Right hindlimb (tissue), 1 donor: Measurements from ENCODE around the gene FMO3.

Experiments used
- DNase-seq: peaks from one replicate; pipeline ENCODE4 v3.0.0-alpha.2; 2018

Gene FMO3

DNA sequence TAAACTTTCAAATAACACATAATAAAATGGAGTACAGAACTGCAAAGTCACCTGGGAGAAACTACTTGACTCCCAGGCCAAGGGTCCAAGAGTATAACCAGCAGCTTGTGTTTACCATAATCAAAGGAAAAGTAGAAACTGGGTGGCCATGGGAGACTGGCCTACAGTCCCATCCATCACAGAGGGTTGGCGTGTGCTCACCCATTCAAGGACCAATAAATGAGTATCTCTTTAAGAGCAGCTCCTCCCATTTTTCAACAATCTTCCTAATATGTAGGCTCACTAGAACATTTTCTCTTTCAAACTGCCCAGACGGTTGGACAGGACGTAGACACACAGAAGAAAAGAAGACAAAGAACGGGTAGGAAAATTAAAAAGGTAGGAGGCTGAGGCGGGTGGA is at the start of gene FMO3:
Gene FMO3 (plus strand): TSS at position 302 of the 400 bp plus-strand sequence. CDS start 1,754 bp downstream, outside the sequence.
- DNase-seq, result no peak

DNA sequence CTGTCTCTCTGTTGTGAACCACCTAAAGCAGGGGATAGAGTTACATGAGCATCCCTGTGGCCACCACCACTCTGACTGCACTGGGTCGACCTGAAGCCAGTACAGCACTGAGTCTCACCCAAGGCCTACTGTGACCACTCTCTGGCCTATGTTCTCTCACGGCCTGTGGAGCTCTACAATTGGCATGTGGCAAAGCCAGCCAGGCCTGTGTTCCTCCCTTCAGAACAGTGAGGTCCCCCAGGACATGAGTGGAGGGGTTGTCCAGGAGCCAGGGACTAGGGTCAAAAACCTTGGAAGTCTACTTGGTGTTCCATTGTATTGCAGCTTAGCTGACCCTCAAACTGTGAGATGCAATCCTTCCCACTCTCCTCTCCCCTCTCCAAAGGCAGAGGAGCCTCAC is 42.7 kb upstream of the FMO3 start:
- DNase-seq, result no peak

DNA sequence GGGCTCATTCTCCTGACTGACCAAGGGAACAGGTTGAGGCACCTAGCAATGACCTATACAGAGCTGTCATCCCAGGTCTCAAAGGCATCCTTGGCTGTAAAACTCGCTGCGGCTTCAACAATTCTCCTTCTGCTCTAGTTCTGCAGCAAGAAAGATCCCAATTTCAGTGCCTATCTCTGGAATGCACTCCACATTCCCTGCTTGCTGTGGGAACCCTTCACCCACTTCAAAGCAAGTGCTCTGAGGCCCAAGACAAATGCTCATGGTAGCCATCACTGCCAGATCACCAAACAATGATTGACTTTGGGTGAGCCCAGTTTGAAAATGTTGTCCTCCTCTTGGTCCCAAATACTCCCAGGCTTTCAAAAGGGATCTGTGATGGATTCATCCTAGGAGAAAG is 37.7 kb upstream of the FMO3 start:
- no peak for DNase-seq

DNA sequence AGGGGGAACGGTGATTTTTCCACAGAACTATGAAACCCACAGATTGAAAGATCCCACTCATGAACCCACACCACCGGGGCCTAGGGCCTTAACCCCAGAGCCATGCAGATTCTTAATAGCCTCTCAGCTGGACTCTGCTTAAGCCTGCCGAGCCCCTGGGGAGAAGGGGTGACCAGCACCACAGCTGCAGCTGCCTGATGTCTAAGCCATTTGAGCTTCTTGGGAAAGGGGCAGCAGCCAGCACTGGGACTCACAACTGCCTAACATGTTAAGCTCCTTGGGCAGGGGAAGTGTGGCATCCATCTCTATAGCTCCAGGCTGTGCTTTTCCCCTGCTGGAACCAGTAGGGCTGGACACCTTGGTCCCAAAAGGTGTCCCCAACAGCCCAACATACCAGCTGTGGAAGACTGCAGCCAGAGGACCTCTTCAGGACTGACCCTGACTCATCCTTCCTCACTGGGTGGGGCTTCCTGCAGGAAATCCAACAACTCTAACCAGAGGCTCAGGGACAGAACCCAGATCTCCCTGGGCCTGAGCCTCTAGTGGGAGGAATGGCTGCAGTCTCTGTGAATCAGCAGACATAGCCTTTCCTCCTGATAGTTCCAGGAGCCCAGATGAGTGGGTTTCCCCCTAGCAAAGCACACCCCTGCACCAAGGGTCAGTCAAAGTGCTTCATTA is 34.6 kb upstream of the FMO3 start:
- DNase-seq, result no peak

DNA sequence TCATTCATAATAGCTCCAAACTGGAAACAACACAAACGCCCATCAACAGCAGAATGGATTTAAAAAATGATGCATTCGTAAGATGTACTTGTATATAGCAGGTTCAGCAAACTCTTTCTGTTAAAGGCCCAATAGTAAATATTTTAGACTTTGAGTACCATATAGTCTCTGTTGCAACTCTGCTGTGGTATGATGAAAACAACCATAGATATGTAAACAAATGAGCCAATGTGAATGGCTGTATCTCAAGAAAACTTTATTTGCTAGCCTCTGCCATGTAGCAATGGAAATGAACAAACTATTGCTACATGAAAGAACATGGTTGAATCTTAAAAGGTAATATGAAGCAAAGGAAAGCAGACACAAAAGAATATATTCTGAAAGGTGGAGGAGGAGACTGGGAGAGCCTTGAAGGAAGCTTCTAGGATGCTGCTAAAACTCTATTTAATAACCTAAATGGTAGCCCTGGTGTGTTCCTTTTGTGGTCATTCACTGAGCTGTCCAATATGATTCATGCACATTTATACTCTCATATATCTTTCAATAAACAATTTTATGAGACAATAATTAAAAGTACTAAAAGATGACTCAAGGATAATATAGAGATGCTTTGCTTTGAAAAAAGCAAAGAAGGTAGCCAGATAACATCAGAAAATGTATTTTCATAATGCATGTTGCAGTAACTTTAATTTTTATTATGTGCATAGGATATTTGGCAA is 29.1 kb upstream of the FMO3 start:
- DNase-seq, result no peak

DNA sequence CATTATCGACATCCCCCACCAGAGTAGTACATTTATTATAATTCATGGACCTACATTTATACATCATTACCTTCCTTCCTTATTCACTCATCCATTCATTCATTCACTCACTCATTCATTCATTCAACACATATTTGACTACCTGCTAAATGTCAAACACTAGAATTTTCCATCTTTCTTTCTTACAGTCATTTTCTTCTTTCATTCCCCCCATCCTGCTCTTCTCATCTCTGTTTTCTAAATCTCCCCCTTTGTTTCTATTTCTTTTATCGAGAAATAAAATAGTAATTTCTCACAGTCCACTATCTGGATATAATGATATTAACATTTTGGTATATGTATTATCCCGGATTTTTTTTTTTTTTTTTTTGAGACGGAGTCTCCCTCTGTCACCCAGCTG is 27.8 kb upstream of the FMO3 start:
- DNase-seq, result no peak

DNA sequence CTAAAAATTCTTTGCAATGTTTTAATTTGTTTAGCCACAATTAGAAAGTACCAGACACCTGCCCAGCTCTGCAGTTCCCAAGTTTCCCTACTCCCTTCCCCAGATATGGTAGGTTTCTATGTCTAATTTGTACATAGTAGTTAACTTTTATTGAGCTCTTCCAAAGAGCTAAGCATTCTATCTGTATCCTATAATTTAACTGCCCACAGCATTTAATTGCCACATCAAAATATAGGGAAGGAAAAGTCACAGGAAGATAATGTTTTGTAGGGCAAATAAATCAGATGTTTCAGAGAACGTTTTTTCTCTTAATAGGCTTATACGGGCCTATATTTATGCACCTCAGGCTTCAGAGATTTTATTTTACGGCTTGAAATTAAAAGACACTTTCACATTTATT is 15.7 kb upstream of the FMO3 start:
- no peak for DNase-seq

DNA sequence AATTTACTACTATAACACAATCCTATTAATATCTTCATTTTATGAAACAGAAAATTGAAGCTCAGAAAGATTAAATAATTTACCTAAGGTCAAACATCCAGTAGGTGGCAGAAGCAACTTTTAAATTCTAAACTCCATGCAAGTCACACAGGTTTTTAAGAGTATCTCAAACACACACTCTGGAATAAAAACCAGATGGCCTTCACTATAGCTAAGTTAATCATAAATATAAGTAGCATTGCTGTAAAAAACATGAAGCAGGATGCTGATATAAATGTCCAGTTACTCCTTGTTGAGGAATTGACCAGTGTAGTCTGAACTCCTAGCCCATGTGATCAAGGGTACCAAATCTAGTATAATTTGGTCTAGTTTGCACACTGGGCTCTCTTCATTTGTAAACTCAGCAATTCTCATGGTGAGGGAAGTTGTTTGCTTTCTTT is 9.4 kb upstream of the FMO3 start:
- DNase-seq, result no peak

DNA sequence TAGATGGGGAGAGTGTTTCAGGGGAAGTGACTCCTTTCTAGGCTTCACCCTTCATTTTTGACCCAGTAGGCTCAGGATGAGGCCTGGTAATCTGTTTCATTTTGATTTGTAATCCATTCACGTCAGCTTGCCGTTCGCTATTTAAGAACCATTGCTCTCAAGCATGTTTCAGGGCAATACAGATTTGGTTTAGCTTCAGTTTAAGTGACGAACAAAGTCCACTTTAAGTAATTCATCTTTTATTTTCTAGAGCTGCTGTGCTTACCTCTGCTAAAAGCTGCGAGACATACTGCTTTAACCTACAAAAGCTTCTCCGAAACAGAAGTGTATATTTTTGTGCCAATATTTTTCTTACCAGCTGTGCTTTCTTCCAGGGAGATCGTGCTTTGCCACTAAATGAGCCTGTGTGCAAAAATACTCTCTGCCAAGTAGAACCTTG is 8.9 kb upstream of the FMO3 start:
- no peak for DNase-seq

DNA sequence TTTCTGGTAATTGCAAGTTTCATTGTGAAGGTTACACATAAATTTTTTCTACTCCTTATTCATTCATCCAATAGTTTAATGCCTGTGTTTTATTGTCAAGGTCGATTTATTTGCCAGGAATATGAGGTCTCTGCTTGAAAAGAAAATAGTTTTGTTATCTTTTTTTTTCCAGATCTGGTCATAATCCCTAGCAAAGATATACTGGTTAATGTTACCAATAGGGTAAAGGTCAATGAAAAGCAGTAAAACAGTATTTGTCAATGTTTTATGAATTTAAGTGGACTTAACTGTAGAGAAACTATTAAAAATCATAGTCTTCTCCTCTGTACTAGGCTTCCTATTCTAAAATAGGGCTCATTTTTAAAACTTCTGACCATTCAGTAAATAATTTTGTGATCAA is 8.1 kb upstream of the FMO3 start:
- DNase-seq, result no peak

DNA sequence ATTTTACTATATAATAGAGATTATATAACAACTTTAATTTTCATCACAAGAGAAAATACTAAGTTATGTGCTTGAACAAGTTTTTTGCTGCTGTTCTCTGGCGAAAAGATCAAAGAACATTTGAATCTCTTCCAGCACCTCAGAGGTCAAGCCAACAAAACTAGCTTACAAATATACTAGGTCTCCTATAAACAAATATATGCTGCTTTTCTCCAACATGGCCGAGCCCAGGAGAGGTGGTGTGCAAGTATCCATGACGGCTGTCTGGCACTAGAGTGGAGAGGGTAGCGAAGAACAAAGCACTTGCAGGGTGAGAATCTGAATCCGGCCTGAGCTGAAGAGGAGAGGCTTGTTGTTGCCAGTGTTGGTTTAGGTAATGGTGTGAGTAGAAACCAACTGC is 7.5 kb upstream of the FMO3 start:
- DNase-seq, result no peak

DNA sequence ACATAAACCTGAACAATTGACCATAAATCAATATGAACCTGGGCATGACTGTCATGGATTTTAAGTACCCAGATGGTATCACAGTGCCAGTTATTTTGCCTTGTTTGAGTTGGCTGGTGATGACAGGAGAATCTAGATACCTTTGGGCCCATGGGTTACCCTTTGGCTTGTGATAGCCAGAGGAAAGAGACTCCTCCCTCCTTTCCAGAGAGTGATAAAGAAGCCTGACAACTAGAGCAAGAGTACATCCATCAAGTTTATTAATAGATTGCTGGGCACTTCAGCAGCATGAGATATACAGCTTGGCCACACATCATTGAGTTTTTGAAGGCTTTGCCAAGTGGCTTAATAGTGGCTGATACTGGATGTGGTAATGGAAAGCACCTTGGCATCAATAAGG is 6.6 kb upstream of the FMO3 start:
- no peak for DNase-seq

DNA sequence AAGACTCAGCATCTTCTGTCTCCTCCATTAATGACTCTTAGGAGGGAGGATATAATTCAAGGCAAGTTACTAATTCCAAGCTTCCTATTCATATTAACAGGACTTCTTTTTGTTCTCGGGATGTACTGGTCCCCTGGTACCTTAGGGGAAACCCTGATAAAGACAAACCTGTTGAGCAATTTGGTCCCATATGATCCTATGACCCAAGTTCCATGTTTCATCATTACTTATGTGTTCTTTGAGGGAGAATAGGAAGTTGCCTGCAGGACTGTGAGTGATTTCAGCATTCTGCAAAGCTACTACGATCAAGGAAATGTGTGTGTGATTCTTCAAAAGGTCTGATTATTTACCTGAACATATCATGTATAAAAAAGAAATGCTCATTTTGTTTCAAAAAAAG is 5.8 kb upstream of the FMO3 start:
- no peak for DNase-seq

DNA sequence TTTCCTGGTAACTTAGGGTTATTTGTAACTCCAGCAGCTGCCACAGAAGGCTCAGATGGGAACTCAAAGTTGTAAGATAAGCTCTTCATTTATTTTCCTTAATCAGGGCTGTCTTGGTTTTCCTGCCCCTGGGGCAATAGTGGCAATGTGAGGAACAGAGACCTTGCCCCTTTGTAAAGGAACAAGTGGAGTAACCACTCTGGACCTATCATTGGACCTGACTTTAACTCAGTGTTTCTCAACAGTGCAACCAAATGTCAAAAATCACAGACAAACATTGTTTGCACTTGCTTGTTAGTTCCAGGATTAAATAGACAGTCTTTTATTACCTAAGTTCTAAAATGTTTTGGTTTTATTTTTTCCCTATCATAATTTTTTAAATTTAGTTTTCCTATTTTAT is 2.8 kb upstream of the FMO3 start:
- DNase-seq, result no peak

DNA sequence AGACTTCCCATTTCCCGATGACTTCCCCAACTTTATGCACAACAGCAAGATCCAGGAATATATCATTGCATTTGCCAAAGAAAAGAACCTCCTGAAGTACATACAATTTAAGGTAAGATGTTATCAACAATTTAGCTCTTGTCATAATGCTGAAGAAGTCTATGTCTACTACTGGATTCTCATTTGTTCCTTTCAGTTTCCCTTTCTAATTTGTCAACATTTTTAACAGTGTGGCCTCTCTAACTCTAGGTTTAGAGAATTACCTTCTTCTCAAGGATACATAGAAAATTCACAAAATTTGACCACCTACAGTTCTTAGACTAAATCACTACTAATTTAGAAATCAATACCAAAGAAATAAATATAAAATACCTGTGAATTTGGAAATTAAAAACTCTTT is 13.2 kb downstream of the FMO3 start:
- no peak for DNase-seq

DNA sequence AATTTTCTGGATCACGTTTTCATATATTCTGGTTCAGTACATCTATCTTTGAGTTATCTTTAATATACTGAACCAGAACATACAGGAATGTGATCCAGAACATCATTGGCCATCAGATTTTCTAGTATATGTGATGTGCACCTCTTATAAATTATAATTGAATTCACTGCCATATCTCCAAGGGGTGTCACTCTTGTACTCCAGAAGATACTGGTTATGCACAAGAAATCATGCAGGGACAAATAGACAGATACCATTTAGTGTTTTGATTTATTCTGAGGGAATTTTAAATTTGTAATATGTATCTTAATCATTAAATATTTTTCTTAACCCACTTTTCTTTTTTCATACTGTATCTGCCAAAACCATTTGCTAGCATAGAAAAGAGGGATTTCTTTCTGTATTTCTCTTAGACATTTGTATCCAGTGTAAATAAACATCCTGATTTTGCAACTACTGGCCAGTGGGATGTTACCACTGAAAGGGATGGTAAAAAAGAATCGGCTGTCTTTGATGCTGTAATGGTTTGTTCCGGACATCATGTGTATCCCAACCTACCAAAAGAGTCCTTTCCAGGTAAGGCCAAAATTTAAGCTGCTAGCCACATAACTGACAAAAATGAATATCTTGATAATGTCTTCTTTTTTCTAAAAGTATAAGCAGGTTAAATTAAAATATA is 16.7 kb downstream of the FMO3 start:
- DNase-seq, result no peak

DNA sequence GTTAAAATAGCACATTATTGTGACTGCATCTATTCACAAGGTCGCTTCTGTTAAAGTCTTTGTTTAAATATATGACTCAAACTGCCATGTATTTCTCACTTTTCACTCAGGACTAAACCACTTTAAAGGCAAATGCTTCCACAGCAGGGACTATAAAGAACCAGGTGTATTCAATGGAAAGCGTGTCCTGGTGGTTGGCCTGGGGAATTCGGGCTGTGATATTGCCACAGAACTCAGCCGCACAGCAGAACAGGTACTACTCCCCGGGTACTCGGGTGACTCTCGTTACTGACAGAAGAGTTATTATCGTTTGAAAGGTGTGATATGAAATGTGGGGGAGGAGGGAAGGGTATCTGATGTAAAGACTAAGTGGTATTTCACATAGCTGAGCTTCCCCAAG is 17.3 kb downstream of the FMO3 start:
- DNase-seq, result no peak

DNA sequence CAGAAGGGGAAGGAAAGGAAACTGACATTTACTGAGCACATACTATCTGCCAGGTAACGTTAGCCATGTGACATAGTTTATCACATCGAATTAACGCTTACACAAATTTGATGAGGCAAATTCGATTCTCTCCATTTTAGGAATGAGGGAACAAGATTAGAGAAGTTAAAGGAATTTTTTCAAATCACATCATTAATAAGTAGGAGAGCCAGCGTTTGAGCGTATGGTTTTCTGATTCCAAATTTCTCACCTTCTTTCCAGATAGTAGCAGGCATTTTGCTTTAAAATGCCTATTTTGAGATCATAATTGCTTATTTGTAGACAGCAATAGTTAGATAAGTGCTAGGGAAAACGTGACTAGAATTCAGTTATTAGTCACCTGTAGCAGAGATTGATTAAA is 19.3 kb downstream of the FMO3 start:
- DNase-seq, result no peak

DNA sequence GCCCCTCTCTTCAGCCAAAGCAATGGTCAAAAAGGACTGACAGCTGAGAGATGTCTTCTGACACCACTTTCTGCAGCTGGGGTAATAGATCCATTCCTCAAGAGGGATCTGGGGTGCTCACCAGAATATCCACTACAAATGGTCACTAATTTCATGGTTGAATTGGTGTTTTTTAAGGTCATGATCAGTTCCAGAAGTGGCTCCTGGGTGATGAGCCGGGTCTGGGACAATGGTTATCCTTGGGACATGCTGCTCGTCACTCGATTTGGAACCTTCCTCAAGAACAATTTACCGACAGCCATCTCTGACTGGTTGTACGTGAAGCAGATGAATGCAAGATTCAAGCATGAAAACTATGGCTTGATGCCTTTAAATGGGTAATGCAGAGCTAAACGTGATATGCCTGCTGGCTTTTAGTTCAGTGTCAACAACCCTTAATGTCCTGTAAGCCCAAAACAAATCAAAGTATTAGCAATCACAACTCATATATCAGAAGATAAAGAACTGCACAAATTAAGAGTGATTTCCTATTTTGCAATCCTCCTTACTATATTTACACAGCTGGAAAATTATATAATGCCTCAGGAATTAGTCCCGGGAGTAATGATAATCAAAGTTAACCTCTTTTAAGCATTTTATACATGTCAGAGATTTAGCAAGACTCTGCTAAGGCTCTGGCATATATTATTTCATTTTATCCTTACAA is 20.1 kb downstream of the FMO3 start:
- DNase-seq, result no peak

DNA sequence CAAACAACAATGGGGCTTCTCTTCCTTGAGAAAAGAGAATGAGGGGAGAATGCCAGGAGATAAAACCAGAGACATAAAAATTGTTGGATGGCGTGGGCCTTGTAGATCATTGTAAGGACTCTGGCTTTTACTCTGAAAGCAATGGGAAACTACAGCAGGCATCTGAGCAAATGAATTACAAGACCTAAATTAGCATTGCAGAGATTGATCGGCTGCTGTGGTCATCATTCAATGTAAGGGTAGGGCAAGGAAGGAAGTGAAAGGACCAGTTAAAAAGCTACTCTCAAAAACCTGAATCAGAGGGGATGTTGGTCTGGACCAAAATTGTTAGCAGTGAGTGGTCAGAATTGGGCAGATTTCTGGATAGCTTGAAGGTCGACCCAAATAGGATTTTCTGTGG is 21.4 kb downstream of the FMO3 start:
- no peak for DNase-seq

DNA sequence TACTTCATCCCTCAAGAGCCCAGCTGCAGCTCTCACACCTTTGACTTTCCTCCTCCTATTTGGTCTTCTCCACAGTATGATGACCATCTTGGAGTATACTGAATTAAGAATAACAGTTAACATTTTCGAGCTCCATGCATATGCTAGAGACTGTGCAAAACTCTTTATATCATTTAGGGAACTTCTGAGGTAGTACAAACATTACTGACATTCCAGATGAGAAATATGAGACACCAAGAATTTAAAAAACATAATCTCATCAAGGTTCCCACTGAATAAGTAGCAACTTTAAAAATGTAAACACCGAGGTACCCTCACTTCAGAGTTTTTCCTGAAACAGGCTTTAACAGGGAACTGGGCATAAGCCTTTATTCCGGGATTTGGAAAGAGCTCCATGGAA is 22.7 kb downstream of the FMO3 start:
- no peak for DNase-seq

DNA sequence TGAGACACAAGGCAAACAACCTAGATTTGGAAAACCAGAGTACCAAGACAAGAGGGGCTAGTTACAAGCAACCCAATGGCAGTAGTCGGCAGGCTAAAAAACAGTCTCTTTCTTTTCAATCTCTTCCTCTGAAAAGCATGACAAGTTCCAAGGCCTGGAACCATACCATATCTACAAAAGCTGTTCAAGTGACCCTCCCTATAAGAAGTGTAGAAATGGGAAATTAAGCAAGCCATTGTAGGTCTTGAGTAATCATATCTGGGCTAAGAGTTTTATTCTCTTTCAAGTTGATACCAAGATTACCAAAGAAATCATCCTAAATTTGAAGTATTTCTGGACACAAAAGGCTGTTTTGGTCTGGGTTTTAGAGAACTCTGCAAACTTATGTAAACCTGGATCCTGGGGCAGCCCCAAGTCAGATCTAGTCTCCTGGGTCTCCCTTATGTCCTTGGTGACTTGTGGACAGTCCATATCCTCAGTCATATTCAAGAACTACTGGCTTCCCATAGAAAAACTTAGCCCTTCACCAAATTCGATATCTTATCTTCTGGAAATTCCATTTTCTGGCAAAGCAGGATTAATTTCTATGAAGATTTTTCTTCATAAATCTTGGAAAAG is 24.7 kb downstream of the FMO3 start:
- DNase-seq, result no peak

DNA sequence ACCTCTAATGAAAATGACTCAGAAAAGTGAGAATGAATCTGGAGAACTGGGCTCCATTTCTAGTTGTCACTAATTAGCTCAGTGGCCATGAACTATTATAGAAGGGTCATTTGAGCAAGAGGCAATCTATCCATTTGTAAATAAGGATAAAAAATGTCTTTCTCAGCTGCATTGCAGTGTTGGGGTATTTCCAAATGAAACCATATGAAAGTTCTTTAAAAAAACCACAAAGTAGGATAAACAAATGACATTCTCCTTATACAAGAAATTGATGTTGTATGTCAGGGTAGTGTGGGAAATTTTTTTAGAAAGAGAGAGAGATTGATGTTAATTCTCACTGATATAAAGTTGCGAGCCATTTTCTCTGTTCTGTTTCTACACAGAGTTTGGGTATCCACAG is 26.0 kb downstream of the FMO3 start:
- no peak for DNase-seq
